H9 (cell line): ENCODE measurements around the gene KLHDC7B. TPM values are rescaled to one million over a fixed set of nuclear protein-coding genes. Genes with fewer than 3 reads are reported as not detected.

Experiments
- DNase-seq: peaks from one replicate; pipeline ENCODE4 v3.0.0-alpha.2; 2017
- H2AFZ ChIP-seq: one replicate; pipeline ENCODE4 v1.6.1; 2013; ENCODE audit warnings: mild to moderate bottlenecking, low read length, control low read depth, moderate library complexity
- H2AK5ac ChIP-seq: 2 replicates; pipeline ENCODE4 v1.6.1; 2013; ENCODE audit warnings: low read length, control low read depth, mixed read lengths; ENCODE audit not compliant: insufficient read length
- H2BK120ac ChIP-seq: one replicate; pipeline ENCODE4 v1.6.1; 2013; ENCODE audit warnings: low read depth, mild to moderate bottlenecking, low read length, control low read depth, inconsistent platforms; ENCODE audit not compliant: poor library complexity, severe bottlenecking
- H2BK12ac ChIP-seq: 2 replicates; pipeline ENCODE4 v1.6.1; 2013; ENCODE audit warnings: low read length, control low read depth, mixed read lengths, low read depth; ENCODE audit not compliant: insufficient read length
- H2BK15ac ChIP-seq: 2 replicates; pipeline ENCODE4 v1.6.1; 2013; ENCODE audit warnings: low read depth, low read length, control low read depth
- H2BK20ac ChIP-seq: one replicate; pipeline ENCODE4 v1.6.1; 2013; ENCODE audit warnings: low read depth, mild to moderate bottlenecking, low read length, control low read depth, inconsistent platforms; ENCODE audit not compliant: poor library complexity, severe bottlenecking
- H2BK5ac ChIP-seq: 2 replicates; pipeline ENCODE4 v1.6.1; 2013; ENCODE audit warnings: low read length, control low read depth, mixed read lengths; ENCODE audit not compliant: insufficient read length
- H3K14ac ChIP-seq: 2 replicates; pipeline ENCODE4 v1.6.1; 2013; ENCODE audit warnings: low read length, control low read depth; ENCODE audit not compliant: insufficient read depth
- H3K18ac ChIP-seq: 2 replicates; pipeline ENCODE4 v1.6.1; 2013; ENCODE audit warnings: low read depth, mild to moderate bottlenecking, mixed read lengths, low read length, control low read depth; ENCODE audit not compliant: insufficient read length
- H3K23ac ChIP-seq: 2 replicates; pipeline ENCODE4 v1.6.1; 2013; ENCODE audit warnings: low read length, control low read depth, mixed read lengths, low read depth; ENCODE audit not compliant: insufficient read length
- H3K23me2 ChIP-seq: 2 replicates; pipeline ENCODE4 v1.6.1; 2013; ENCODE audit warnings: low read depth, mild to moderate bottlenecking, mixed read lengths, low read length, control low read depth; ENCODE audit not compliant: insufficient read length, poor library complexity, severe bottlenecking
- H3K27ac ChIP-seq: 2 replicates; pipeline ENCODE4 v1.5.1; 2013; ENCODE audit warnings: low read length, control low read depth, mixed read lengths, low read depth; ENCODE audit not compliant: insufficient read length
- H3K27me3 ChIP-seq: 2 replicates; pipeline ENCODE4 v1.6.1; 2013; ENCODE audit warnings: low read length, control low read depth, inconsistent platforms; ENCODE audit not compliant: insufficient read depth
- H3K4ac ChIP-seq: 2 replicates; pipeline ENCODE4 v1.6.1; 2013; ENCODE audit warnings: low read depth, mild to moderate bottlenecking, control low read depth, inconsistent platforms, low read length, moderate library complexity
- H3K4me1 ChIP-seq: 2 replicates; pipeline ENCODE4 v1.6.1; 2013; ENCODE audit warnings: low read length, control low read depth, inconsistent platforms; ENCODE audit not compliant: insufficient read depth
- H3K4me2 ChIP-seq: 2 replicates; pipeline ENCODE4 v1.6.1; 2013; ENCODE audit warnings: low read length, control low read depth, mixed read lengths; ENCODE audit not compliant: insufficient read length, insufficient read depth
- H3K56ac ChIP-seq: 2 replicates; pipeline ENCODE4 v1.6.1; 2013; ENCODE audit warnings: low read depth, mild to moderate bottlenecking, mixed read lengths, low read length, control low read depth; ENCODE audit not compliant: insufficient read length
- H3K79me1 ChIP-seq: 2 replicates; pipeline ENCODE4 v1.6.1; 2013; ENCODE audit warnings: low read depth, mild to moderate bottlenecking, moderate library complexity, low read length, control low read depth, inconsistent platforms; ENCODE audit not compliant: insufficient read depth, poor library complexity, severe bottlenecking
- H3K79me2 ChIP-seq: 2 replicates; pipeline ENCODE4 v1.6.1; 2013; ENCODE audit warnings: low read length, control low read depth, inconsistent platforms; ENCODE audit not compliant: insufficient read depth
- H3K9ac ChIP-seq: 2 replicates; pipeline ENCODE4 v1.6.1; 2013; ENCODE audit warnings: low read length, control low read depth, mixed read lengths; ENCODE audit not compliant: insufficient read length; ENCODE audit errors: extremely low read depth
- H3K9me3 ChIP-seq: one replicate; pipeline ENCODE4 v1.6.1; 2013; ENCODE audit warnings: low read depth, low read length, inconsistent platforms; ENCODE audit not compliant: control insufficient read depth
- H3T11ph ChIP-seq: one replicate; pipeline ENCODE4 v1.6.1; 2013; ENCODE audit warnings: mild to moderate bottlenecking, low read length, control low read depth, inconsistent platforms
- H4K20me1 ChIP-seq: one replicate; pipeline ENCODE4 v1.6.1; 2013; ENCODE audit not compliant: control insufficient read depth, insufficient read length, insufficient read depth
- H4K5ac ChIP-seq: 2 replicates; pipeline ENCODE4 v1.6.1; 2013; ENCODE audit warnings: low read depth, mild to moderate bottlenecking, mixed read lengths, low read length, control low read depth; ENCODE audit not compliant: insufficient read length
- H4K8ac ChIP-seq: replicated peaks from 2 replicates; pipeline ENCODE4 v1.6.1; 2013; ENCODE audit warnings: low read length, control low read depth, mixed read lengths, low read depth; ENCODE audit not compliant: insufficient read length
- H4K91ac ChIP-seq: 2 replicates; pipeline ENCODE4 v1.6.1; 2013; ENCODE audit warnings: low read depth, mild to moderate bottlenecking, moderate library complexity, mixed read lengths, low read length, control low read depth; ENCODE audit not compliant: insufficient read length
- H3K27ac Mint-ChIP-seq, 3 experiments: 2 replicates in 2 of 3; 3 replicates in 1 of 3; pipeline ENCODE4 v1.8.0; 2020 to 2021; ENCODE audit warnings: mixed read lengths in 3 of 3, mild to moderate bottlenecking in 1 of 3, moderate library complexity in 1 of 3
- H3K27me3 Mint-ChIP-seq: 2 replicates; pipeline ENCODE4 v1.8.0; 2021; ENCODE audit warnings: low read depth, mild to moderate bottlenecking, moderate library complexity, mixed read lengths
- H3K36me3 Mint-ChIP-seq, 3 experiments: 2 replicates in 2 of 3; 3 replicates in 1 of 3; pipeline ENCODE4 v1.8.0; 2020 to 2021; ENCODE audit warnings: low read depth in 3 of 3, mixed read lengths in 3 of 3; ENCODE audit not compliant: insufficient read depth in 1 of 3
- H3K4me1 Mint-ChIP-seq, 2 experiments: 2 replicates each; pipeline ENCODE4 v1.8.0; 2020; ENCODE audit warnings: mixed read lengths in 2 of 2
- H3K4me3 Mint-ChIP-seq, 2 experiments: 2 replicates in 1 of 2; 3 replicates in 1 of 2; pipeline ENCODE4 v1.8.0; 2020 to 2021; ENCODE audit warnings: mild to moderate bottlenecking in 2 of 2, mixed read lengths in 2 of 2, moderate library complexity in 1 of 2
- H3K9me3 Mint-ChIP-seq, 2 experiments: 2 replicates in 1 of 2; 3 replicates in 1 of 2; pipeline ENCODE4 v1.8.0; 2020; ENCODE audit warnings: mild to moderate bottlenecking in 2 of 2, mixed read lengths in 2 of 2, moderate library complexity in 1 of 2
- CTCF ChIP-seq: fragments of 200-600 bp; sonication (generic); conservative IDR thresholded peaks from 3 replicates; pipeline ENCODE4 v1.8.0; 2021; ENCODE audit warnings: antibody characterized with exemption, mild to moderate bottlenecking
- WGBS: extraction: QIAGEN DNeasy Blood & Tissue Kit; methylation state at CpG from one replicate; pipeline ENCODE4 v1.1.7; 2013; ENCODE audit warnings: missing lambda C conversion rate, low lambda C conversion rate, mixed read lengths; ENCODE audit not compliant: insufficient read length; ENCODE audit errors: extremely low coverage; 5-methylcytosine and 5-hydroxymethylcytosine counted together
- total RNA-seq: library from RNA; stranded (reverse); gene quantifications from 2 replicates; pipeline ENCODE4 v1.2.1, GENCODE V29; 2021

Gene KLHDC7B
- total RNA-seq, 1 experiment from 2014 or later: not detected

GRCh38 chr22:50553310-50553709 is 7.6 kb downstream of the KLHDC7B start:
- Histone ChIP-seq H4K8ac (no peak overlapping the region), H4K91ac (no peak overlapping the region), H3T11ph (no peak overlapping the region), H3K14ac (no peak overlapping the region), H2BK5ac (no peak overlapping the region), H2BK120ac (no peak overlapping the region), H3K4ac (no peak overlapping the region), H3K4me2 (no peak overlapping the region), H3K9me3 (no peaks in the 10 kb centered on the region), H3K79me1 (no peaks in the 10 kb centered on the region), H3K56ac (no peak overlapping the region), H2BK12ac (no peak overlapping the region), H4K5ac (no peak overlapping the region), H2AK5ac (no peak overlapping the region), H3K27ac (no peak overlapping the region), H3K23ac (no peak overlapping the region), H3K23me2 (no peaks in the 10 kb centered on the region), H3K27me3 (no peaks in the 10 kb centered on the region), H2AFZ (no peak overlapping the region), H4K20me1 (no peaks in the 10 kb centered on the region), H3K4me1 (no peaks in the 10 kb centered on the region), H3K79me2 (no peaks in the 10 kb centered on the region), H2BK15ac (no peak overlapping the region), H2BK20ac (no peak overlapping the region), H3K18ac (no peak overlapping the region), H3K9ac (no peak overlapping the region)
- TF ChIP-seq CTCF: no peak
- Mint-ChIP-seq H3K9me3 (no peaks in the 10 kb centered on the region), H3K27ac (no peak overlapping the region), H3K4me3 (no peak overlapping the region), H3K36me3 (no peaks in the 10 kb centered on the region), H3K27me3 (peaks cover 12% of the 10 kb centered on the region), H3K4me1 (peaks cover 12 to 13% of the 10 kb centered on the region in 2 experiments)
- WGBS: no CpG with 5 or more reads among the region's 8 CpGs
- no peak for DNase-seq
